Body of pancreas (tissue), 4 donors: Measurements from ENCODE around the gene LEMD3.

ENCODE experiments used
- CTCF ChIP-seq, 7 experiments: fragments of 450-650 bp in 4 of 7; fragments of 200-600 bp in 3 of 7; sonication (generic) in 3 of 7; IDR thresholded peaks; one replicate each; pipeline ENCODE4 v1.5.1; 2016 to 2019; ENCODE audit warnings: antibody characterized with exemption in 7 of 7
- POLR2A ChIP-seq, 3 donors: fragments of 450-650 bp; IDR thresholded peaks; one replicate each; pipeline ENCODE4 v1.6.1; 2016; ENCODE audit warnings: antibody characterized with exemption in 3 of 3, mild to moderate bottlenecking in 2 of 3

GRCh38 chr12:65175385-65175784, 6.0 kb downstream of the LEMD3 start:
- TF ChIP-seq CTCF (IDR thresholded peaks at IDR 0.05) (no peak), POLR2A (IDR thresholded peaks at IDR 0.05) (no peak)
